Panc1 (cell line): ENCODE results near the gene UBAC2. TPM values are rescaled to one million over a fixed set of nuclear protein-coding genes. Genes with fewer than 3 reads are reported as not detected.

ENCODE experiments used
- ATAC-seq: fragments of 200-7000 bp; cut with Tn5 transposase; 2 replicates; pipeline ENCODE4 v1.9.1; 2020; ENCODE audit warnings: mild to moderate bottlenecking, moderate library complexity
- BruUV-seq: library from RNA; stranded (reverse); fragments of 400-500 nt; replicated peaks from 2 replicates; lab custom pipeline; 2021; lab: Mats Ljungman, UMichigan
- CTCF ChIA-PET: fragments of 300-600 bp; sonication (Branson Sonifier 250); formaldehyde crosslinking; loops from one replicate; lab custom pipeline; 2022; ENCODE audit warnings: antibody characterized with exemption; lab: Charles Lee
- POLR2A ChIA-PET: fragments of 300-600 bp; sonication (Branson Sonifier 250); formaldehyde crosslinking; loops from one replicate; lab custom pipeline; 2022; ENCODE audit warnings: antibody characterized with exemption; lab: Charles Lee
- DNase-seq: peaks from one replicate; pipeline ENCODE4 v3.0.0-alpha.2; 2010; ENCODE audit warnings: low read depth, low spot score
- H3K27ac ChIP-seq: 2 replicates; pipeline ENCODE4 v1.5.1; 2011; ENCODE audit warnings: mild to moderate bottlenecking, low read length, inconsistent platforms
- H3K27me3 ChIP-seq: fragments of 200-500 bp; sonication (Bioruptor generic); 2 replicates; pipeline ENCODE4 v1.6.0; 2014; ENCODE audit warnings: low read length, inconsistent platforms; ENCODE audit not compliant: control insufficient read depth, insufficient read depth
- H3K36me3 ChIP-seq: fragments of 200-500 bp; sonication (Bioruptor generic); 2 replicates; pipeline ENCODE4 v1.5.1; 2014; ENCODE audit warnings: inconsistent platforms, mild to moderate bottlenecking, low read length, moderate library complexity; ENCODE audit not compliant: control insufficient read depth, insufficient read depth
- H3K4me1 ChIP-seq: 2 replicates; pipeline ENCODE4 v1.5.1; 2011; ENCODE audit warnings: inconsistent platforms, mild to moderate bottlenecking, low read length, moderate library complexity; ENCODE audit not compliant: control insufficient read depth, insufficient read depth
- H3K4me3 ChIP-seq, 2 experiments: 2 replicates each; pipeline ENCODE4 v1.5.1; 2011 to 2012; ENCODE audit warnings: low read depth in 2 of 2, low read length in 2 of 2, mild to moderate bottlenecking in 2 of 2, inconsistent platforms in 1 of 2, moderate library complexity in 1 of 2
- H3K9me3 ChIP-seq: fragments of 200-500 bp; sonication (Bioruptor generic); 2 replicates; pipeline ENCODE4 v1.5.1; 2014; ENCODE audit warnings: low read depth, mild to moderate bottlenecking, inconsistent platforms, low read length, moderate library complexity; ENCODE audit not compliant: control insufficient read depth, insufficient read depth
- CTCF ChIP-seq: fragments of 450-650 bp; IDR thresholded peaks from 2 replicates; pipeline ENCODE4 v1.5.1; 2017; ENCODE audit warnings: mild to moderate bottlenecking
- POLR2AphosphoS5 ChIP-seq: IDR thresholded peaks from 2 replicates; pipeline ENCODE4 v1.6.1; 2012; ENCODE audit warnings: mild to moderate bottlenecking, low read depth, low read length, moderate library complexity
- SIN3A ChIP-seq: IDR thresholded peaks from 2 replicates; pipeline ENCODE4 v1.6.1; 2012; ENCODE audit warnings: low read depth, mild to moderate bottlenecking, low read length, moderate library complexity, borderline replicate concordance; ENCODE audit not compliant: insufficient read depth
- TCF7L2 ChIP-seq: IDR thresholded peaks from 2 replicates; pipeline ENCODE4 v1.6.1; 2011; ENCODE audit warnings: mild to moderate bottlenecking, low read depth, low read length, inconsistent platforms
- in situ Hi-C: cut with HindIII; loops from 2 replicates; pipeline ENCODE4 v1.10.0; 2016; ENCODE audit warnings: low sequenced_read_pairs, low pct_unique_long_range_greater_than_20kb
- intact Hi-C: fragments of 100-400 bp; cut with micrococcal nuclease; formaldehyde crosslinking; loops from one replicate; pipeline ENCODE4 v1.10.0; 2022; ENCODE audit not compliant: unreplicated experiment
- total RNA-seq: library from RNA; stranded (reverse); gene quantifications from one replicate; pipeline ENCODE4 v1.2.1, GENCODE V29; 2021; ENCODE audit not compliant: unreplicated experiment
- TF ChIP-seq, protein P1 (sequence below), 2 experiments: IDR thresholded peaks; 2 replicates each; pipeline ENCODE4 v1.6.1; 2011 to 2012; ENCODE audit warnings: low read depth in 2 of 2, control low read depth in 1 of 2, low read length in 1 of 2, mild to moderate bottlenecking in 1 of 2, moderate library complexity in 1 of 2; ENCODE audit not compliant: insufficient read depth in 1 of 2

UBAC2 gene
- total RNA-seq, 1 experiment from 2014 or later, result 40.8 TPM

DNA sequence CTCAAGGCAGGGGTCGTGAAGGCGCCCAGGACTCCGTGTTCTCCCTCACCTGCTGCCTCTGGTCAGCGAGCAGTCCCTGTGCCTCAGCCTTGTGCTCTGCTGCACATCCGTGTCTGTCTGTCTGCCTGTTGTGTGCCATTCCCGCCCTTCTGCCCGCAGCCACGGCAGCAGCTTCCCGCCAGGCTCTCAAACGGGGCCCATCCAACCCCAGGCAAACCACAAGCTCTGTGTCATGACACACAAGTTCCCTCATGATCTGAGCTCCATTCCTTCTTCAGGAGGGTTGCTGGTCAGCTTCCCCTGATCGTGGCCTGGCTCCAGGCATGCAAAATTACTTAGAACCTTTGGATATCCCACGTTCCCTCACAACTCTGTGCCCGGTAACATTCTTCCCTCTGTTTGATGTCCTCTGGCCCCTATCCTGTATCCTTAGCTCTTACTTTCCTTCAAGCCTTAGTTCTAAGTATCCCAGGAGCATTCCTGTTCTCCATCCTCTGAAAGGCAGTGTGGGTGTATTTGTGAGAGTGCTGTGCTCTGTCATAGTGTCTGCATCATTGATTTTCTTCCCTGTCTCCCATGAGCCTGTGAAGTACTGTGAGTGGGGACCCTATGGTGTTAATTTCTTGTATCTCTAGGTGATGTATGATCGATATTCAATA lies 103.3 kb downstream of the UBAC2 start:
- DNase-seq (no peak), ATAC-seq (no peak)
- H3K36me3 ChIP-seq, result no peaks in the 10 kb centered on the region
- BruUV-seq, result no TSS peak
- H3K27ac ChIP-seq, result no peak overlapping the region
- in situ Hi-C loops (no loop called here), intact Hi-C loops (no loop called here)
- no peaks in the 10 kb centered on the region for H3K4me1 ChIP-seq
- no peaks in the 10 kb centered on the region for H3K27me3 ChIP-seq
- H3K9me3 ChIP-seq, result no peaks in the 10 kb centered on the region
- no peak overlapping the region for H3K4me3 ChIP-seq
- POLR2A ChIA-PET, result no interaction called here
- CTCF ChIA-PET, result no interaction called here
- TF ChIP-seq, protein P1, sequence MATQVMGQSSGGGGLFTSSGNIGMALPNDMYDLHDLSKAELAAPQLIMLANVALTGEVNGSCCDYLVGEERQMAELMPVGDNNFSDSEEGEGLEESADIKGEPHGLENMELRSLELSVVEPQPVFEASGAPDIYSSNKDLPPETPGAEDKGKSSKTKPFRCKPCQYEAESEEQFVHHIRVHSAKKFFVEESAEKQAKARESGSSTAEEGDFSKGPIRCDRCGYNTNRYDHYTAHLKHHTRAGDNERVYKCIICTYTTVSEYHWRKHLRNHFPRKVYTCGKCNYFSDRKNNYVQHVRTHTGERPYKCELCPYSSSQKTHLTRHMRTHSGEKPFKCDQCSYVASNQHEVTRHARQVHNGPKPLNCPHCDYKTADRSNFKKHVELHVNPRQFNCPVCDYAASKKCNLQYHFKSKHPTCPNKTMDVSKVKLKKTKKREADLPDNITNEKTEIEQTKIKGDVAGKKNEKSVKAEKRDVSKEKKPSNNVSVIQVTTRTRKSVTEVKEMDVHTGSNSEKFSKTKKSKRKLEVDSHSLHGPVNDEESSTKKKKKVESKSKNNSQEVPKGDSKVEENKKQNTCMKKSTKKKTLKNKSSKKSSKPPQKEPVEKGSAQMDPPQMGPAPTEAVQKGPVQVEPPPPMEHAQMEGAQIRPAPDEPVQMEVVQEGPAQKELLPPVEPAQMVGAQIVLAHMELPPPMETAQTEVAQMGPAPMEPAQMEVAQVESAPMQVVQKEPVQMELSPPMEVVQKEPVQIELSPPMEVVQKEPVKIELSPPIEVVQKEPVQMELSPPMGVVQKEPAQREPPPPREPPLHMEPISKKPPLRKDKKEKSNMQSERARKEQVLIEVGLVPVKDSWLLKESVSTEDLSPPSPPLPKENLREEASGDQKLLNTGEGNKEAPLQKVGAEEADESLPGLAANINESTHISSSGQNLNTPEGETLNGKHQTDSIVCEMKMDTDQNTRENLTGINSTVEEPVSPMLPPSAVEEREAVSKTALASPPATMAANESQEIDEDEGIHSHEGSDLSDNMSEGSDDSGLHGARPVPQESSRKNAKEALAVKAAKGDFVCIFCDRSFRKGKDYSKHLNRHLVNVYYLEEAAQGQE (IDR thresholded peaks at IDR 0.05; ENCODE audit: insufficient read depth in 1 of 2, low read depth in 2 of 2, low read length in 1 of 2), result no peak
- TF ChIP-seq POLR2AphosphoS5, result no peak
- no peak for TF ChIP-seq SIN3A
- no peak for TF ChIP-seq CTCF
- no peak for TF ChIP-seq TCF7L2

DNA sequence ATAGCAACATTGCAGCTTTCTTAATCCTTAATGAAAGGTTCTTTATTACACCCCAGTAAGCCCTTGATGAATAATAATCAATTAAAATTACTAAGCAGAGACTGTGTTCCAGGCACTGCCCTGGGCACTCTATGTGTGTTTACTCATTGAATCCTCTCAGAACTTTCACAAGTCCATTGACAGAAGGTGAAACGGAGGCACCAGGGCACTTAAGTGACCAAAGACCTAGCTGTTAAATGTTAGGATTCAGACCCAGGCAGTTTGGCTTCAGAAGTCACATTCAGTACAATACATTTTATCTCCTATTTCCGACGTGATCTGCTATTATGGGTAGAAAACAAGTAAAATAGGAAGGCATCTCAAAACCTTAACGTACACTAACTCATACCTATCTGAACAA lies 103.9 kb downstream of the UBAC2 start:
- BruUV-seq, result no TSS peak
- no peak overlapping the region for H3K4me3 ChIP-seq
- H3K27ac ChIP-seq, result no peak overlapping the region
- DNase-seq (no peak), ATAC-seq (no peak)
- in situ Hi-C loops (no loop called here), intact Hi-C loops (no loop called here)
- ChIA-PET CTCF (no interaction called here), POLR2A (no interaction called here)
- TF ChIP-seq POLR2AphosphoS5, result no peak
- no peaks in the 10 kb centered on the region for H3K9me3 ChIP-seq
- H3K4me1 ChIP-seq, result no peaks in the 10 kb centered on the region
- no peaks in the 10 kb centered on the region for H3K27me3 ChIP-seq
- H3K36me3 ChIP-seq, result no peaks in the 10 kb centered on the region

DNA sequence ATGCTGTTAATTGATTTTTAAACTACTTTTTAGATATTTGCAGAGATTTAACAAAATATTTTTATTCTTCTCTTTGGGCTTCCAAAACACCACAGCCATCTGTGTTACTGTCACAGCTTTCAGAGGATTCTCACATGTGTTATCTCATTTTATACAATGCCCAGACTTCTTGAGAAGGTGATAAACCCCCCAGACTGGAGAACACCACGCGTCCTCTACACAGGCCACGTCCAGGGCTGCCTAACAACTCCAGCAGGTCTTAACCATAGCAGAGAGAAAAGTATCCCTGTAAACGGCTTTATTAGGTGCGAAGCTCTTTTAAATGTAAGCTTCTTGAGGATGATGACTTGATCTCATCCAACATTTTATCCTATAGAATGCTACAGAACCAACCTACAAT lies 104.5 kb downstream of the UBAC2 start:
- no TSS peak for BruUV-seq
- Histone ChIP-seq H3K27me3 (no peaks in the 10 kb centered on the region), H3K4me3 (no peak overlapping the region), H3K36me3 (no peaks in the 10 kb centered on the region), H3K9me3 (no peaks in the 10 kb centered on the region), H3K4me1 (no peaks in the 10 kb centered on the region), H3K27ac (no peak overlapping the region)
- intact Hi-C loops, result no loop called here
- ChIA-PET CTCF (no interaction called here), POLR2A (no interaction called here)
- in situ Hi-C loops, result no loop called here
- ATAC-seq, result no peak
- no peak for TF ChIP-seq POLR2AphosphoS5
- TF ChIP-seq CTCF, result no peak
- TF ChIP-seq, protein P1 (IDR thresholded peaks at IDR 0.05; ENCODE audit: insufficient read depth in 1 of 2, low read depth in 2 of 2, low read length in 1 of 2), result no peak
- no peak for TF ChIP-seq SIN3A
- TF ChIP-seq TCF7L2, result no peak
- DNase-seq, result no peak
